Gastroesophageal sphincter (tissue), 3 donors: ENCODE measurements around the gene FAM78B.

ENCODE experiments used
- CTCF ChIP-seq, 4 experiments: fragments of 200-600 bp in 2 of 4; fragments of 450-650 bp in 2 of 4; sonication (generic) in 1 of 4; IDR thresholded peaks; one replicate each; pipeline ENCODE4 v1.5.1; 2017 to 2019; ENCODE audit warnings: antibody characterized with exemption in 4 of 4, mild to moderate bottlenecking in 2 of 4, moderate library complexity in 2 of 4
- EP300 ChIP-seq: sonication (generic); formaldehyde crosslinking; IDR thresholded peaks from one replicate; pipeline ENCODE4 v1.6.1; 2017; ENCODE audit warnings: antibody characterized with exemption, mild to moderate bottlenecking
- POLR2A ChIP-seq, 2 donors: fragments of 450-650 bp; IDR thresholded peaks; one replicate each; pipeline ENCODE4 v1.6.1; 2017; ENCODE audit warnings: antibody characterized with exemption in 2 of 2, mild to moderate bottlenecking in 2 of 2, moderate library complexity in 1 of 2

- TF ChIP-seq EP300 (no peak), CTCF (IDR thresholded peaks at IDR 0.05) (no peak), POLR2A (IDR thresholded peaks at IDR 0.05) (no peak)
These were observed 134.0 kb downstream of the FAM78B start for GRCh38 chr1:166032572-166033371.
